OCI-LY7 (cell line): ENCODE results near the gene TMEM109.

Experiments
- CTCF ChIP-seq: fragments of 200-600 bp; sonication (generic); conservative IDR thresholded peaks from 2 replicates; pipeline ENCODE4 v1.5.1; 2014; ENCODE audit warnings: mild to moderate bottlenecking, antibody characterized with exemption, low read length, moderate library complexity, mixed read lengths
- EZH2phosphoT487 ChIP-seq: fragments of 200-600 bp; sonication (generic); IDR thresholded peaks from 2 replicates; pipeline ENCODE4 v1.6.1; 2018; ENCODE audit warnings: low read depth, borderline replicate concordance, mild to moderate bottlenecking, mixed run types, antibody characterized with exemption, low read length, moderate library complexity, mixed read lengths

GRCh38 chr11:60869451-60869825, 44.5 kb upstream of the TMEM109 start:
- TF ChIP-seq CTCF (no peak), EZH2phosphoT487 (no peak)
